Stimulated activated CD4-positive, alpha-beta T cell treated with anti-CD3 and anti-CD28 coated beads, Interleukin-1b, Interleukin-23, amount 100 ng/mL, for 4 hours (primary cell): ENCODE data around the gene ZNF195.
"Not testable (repeated sequence)": the region's sequence is repeated elsewhere in the genome, so short reads cannot be mapped to it uniquely, and the experiment has no call there.

Experiments
- DNase-seq, 2 donors: peaks; one replicate each; pipeline ENCODE4 v3.0.0-alpha.2; 2020; ENCODE audit warnings: low read depth in 2 of 2

ZNF195 gene

GRCh38 chr11:3378426-3379423 is at the start of gene ZNF195:
Gene ZNF195, minus strand, starts transcription at chr11:3379146. Its CDS starts 106 bp downstream, at chr11:3379040.
- peak; percentile 94 to 98 for DNase-seq

GRCh38 chr11:3428076-3428475 is 49.1 kb upstream of the ZNF195 start:
- DNase-seq = not testable (repeated sequence)

DNA sequence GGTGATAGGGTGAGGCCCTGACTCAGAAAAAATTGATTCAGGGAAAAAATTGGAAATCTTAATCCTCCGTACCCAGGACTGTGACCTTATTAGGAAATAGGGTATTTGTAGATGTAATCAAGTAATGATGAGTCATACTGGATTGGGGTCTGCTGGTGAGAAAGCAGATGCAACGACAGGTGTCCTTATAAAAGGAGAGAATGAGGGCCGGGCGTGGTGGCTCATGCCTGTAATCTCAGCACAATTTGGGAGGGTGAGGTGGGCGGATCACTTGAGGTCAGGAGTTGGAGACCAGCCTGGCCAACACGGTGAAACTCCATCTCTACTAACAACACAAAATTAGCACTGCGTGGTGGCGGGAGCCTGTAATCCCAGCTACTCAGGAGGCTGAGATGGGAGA is 47.6 kb upstream of the ZNF195 start:
- not testable (repeated sequence) for DNase-seq

DNA sequence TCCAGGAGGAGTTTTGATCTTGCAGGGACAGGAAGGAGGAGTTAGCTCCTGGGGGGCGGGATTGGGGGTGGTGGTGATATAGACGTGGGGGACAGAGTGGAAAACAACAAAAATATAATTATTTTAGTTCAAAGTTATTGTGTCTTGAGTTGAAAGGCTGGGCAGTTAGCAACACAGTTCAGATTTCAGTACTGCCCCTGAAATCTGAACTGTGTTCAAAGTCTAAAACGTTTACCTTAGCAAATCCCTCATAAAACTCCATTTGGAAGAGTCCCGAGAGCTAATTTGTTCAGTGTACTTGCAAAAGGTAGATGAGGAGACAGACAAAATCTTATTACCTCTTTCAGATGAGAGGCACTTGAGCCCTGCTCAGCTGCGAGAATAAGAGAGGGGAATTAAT is 45.0 kb upstream of the ZNF195 start:
- DNase-seq = not testable (repeated sequence)

DNA sequence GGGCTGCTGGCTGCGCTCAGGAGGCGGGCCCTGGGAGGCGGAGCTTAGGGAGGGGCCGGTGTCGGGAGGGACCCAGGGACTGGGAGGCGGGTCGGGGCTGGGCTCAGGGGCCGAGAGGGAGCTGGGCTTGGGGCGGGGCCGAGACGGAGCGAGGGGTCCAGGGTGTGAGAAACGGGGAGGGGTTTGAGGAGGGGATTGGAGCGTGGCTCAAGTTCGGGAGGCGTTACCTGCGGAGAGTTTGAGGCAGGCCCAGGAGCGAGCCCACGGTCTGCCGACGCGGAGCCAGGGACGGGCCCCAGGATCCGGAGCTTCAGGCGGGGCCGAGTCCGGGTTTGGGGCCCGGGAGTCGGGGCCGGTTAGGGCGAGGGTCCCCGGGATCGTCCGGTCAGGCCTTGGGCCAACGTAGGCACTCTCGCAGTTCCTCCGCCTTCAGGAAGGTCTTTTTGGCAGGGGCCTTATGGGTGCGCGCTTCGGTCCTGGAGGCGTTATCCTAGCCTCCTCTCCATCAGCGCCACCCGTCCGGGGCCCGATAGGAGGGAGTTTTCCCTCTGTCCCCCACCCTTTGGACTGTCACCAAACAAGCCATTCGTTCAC is 44.3 kb upstream of the ZNF195 start:
- DNase-seq = not testable (repeated sequence)

DNA sequence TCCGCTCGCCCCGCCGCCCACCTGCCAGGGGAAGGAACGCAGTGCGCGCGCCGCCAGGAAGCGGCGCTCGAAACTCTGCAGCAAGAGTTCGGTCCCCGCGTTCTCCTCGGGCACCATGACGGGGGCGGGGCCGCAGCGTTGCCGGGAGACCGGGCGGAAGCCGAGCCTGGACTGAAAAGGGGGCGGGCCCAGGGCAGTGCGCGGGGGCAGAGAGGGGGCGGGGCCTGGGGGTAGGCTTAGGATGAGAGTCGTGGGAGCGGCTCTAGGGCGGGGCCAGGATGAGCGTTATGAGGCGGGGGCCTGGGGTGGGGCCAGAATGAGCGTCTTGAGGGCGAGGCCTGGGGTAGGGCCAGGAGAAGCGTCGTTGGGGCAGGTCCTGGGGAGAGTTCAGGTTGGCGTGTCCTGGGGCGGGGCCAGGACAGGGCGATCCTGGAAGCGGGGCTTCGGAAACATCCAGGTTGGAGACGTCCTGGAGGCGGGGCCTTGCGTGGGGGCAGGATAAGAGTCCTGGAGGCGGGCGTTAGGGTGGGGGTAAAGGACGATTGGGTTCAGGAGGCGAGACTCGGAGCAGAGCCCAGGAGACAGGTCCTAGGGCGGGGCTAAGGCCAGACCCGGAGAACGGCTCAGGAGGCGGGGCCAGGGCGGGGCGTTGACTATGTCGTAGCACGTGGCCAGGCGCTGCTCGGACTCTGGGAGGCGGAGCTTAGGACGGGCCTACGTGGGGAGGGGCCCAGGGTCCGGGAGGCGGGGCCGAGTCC is 43.6 kb upstream of the ZNF195 start:
- peak; percentile 96 to 98 for DNase-seq

DNA sequence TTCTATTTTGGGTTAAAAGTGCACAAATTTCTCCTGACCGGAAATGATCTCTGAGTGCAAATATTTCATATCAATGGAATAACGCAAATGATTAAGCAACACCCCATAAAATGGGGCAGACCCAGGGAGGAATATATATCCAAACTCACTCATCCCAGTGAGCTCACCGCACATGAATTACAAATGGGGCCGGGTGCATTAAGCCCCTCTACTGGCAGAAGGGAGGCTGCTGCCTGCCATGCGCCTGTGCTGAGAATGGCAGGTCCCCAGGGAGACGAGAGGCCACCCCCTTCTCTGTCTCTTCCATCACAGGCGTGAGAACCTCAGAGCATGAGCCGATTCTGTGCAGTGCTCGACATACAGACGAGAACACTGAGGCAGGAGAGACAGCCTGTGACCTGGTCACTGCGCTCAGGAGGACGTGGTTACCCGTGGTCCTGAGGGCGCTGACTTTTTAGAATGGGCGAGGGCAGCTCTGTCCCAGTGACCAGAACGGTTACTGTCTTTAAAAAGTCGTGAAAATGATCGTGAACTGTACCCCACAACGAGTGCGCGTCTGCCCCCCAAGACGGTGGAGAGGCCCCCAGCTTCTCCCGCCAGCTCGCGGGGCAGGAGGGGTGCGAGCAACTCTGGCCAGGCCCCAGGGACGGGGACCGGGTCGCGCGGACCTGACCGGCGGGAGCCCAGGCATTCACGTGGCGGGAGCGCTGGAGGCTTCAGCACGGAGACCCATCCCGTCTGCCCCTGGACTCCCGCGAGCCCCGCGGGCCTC is 42.8 kb upstream of the ZNF195 start:
- peak in 1 of 2 donors; percentile 15 for DNase-seq

- DNase-seq = not testable (repeated sequence)
Observed at GRCh38 chr11:3420281-3421042, 41.5 kb upstream of the ZNF195 start.

DNA sequence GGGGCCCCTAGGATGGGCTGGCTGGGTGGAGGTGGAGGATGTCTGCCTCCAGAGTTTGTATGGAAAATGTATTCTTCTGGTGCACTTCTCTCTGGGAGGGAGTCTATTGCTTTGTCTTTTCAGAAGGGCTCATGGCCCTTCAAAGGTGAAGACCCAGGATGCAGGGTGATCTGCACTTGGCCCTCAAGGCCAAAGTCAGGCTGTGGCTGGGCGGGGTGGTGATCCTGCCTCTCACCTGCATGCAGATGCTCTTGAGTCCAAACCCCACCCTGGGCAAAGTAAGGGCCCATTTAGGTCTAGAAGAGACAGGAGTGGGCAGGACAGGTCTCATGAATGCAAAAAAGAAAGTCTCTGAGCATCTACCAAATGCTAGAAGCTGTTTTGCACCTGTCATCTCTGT is 40.5 kb upstream of the ZNF195 start:
- not testable (repeated sequence) for DNase-seq

GRCh38 chr11:3417047-3417446 is 38.1 kb upstream of the ZNF195 start:
- DNase-seq = peak; percentile 41 to 51

DNA sequence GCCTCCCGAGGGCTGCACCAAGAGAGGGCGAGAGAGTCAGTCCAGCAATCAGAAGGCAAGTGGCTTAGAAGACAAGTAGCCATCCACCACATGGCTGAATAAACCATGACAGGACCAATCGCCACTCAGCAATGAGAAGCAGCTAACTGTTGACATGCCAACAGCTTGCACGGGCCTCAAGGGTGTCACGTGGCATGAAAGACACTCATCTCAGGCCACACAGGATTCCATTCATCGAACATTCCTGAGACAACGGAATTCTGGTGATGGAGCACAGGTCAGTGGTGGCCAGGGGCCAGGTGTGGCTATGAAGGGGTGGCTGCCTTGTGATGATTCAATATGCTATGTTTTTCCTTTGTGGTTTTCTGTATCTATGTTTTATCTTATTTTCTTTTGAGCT is 36.4 kb upstream of the ZNF195 start:
- DNase-seq = not testable (repeated sequence)

DNA sequence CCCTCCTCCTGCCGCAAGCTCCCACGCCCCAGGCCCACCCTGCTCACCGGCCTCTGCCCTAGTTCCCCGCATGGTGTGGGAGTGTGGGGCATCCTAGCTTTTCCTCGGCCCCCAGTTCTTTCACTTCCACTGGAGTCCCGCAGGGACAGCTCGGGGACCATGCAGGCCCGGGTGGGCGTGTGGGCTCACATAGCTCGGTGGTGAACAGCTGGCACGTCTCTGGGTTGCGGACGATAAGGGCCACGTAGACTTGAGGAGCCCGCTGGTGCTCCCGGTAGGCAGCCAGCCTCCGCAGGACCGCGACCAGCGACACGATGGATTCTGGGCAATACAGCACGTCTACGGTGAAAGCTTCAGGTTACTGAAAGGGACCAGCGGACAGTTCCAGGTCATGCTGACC is 34.7 kb upstream of the ZNF195 start:
- DNase-seq = not testable (repeated sequence)

- DNase-seq = no peak
Observed at GRCh38 chr11:3412837-3413236, 33.9 kb upstream of the ZNF195 start.

DNA sequence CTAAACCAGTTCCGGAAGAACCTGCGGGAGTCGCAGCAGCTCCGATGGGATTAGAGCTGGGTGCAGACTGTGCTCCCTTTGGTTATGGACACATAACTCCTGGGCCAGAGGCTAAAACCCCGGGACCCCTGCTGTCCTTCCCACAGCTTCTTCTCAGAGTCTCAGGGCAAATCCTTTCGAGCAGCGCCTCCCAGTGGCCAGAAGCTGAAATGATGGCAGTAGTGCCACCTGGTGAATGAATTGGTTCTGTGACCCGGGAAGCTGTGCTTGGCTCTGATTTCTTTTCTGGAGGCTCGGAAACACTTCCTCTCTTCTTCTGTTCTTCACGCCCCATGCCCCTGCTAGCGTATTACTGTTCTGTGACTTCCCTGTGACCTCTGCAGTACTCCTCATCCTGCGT is 29.8 kb upstream of the ZNF195 start:
- DNase-seq = peak; percentile 61 to 70

DNA sequence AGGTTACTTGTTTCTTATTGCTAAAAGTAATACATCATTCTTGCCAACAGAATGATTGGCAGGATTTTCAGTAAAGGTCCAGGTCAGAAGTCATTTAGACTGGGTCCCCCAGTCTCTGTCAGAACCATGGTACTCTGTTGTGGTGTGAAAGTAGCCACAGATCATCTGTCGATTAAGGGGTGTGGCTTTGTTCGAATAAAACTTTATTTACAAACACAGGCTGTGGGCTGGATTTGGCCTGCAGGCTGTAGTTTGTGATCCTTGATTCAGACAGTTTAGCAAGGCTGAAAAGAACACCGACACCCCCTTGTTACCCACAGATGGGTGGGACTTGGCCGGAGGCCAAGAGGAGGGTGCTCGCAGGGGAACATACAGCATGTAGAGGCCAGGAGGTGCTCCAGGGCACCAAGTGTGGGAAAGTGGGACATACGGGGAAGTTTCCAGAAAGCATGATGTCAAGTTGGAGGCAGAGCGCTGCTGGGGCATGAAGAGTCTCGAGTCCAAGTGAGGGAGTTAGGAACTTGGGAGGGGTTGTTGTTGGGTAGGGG is 29.2 kb upstream of the ZNF195 start:
- DNase-seq = not testable (repeated sequence)

- DNase-seq = not testable (repeated sequence)
Observed at GRCh38 chr11:3406937-3407336, 28.0 kb upstream of the ZNF195 start.

DNA sequence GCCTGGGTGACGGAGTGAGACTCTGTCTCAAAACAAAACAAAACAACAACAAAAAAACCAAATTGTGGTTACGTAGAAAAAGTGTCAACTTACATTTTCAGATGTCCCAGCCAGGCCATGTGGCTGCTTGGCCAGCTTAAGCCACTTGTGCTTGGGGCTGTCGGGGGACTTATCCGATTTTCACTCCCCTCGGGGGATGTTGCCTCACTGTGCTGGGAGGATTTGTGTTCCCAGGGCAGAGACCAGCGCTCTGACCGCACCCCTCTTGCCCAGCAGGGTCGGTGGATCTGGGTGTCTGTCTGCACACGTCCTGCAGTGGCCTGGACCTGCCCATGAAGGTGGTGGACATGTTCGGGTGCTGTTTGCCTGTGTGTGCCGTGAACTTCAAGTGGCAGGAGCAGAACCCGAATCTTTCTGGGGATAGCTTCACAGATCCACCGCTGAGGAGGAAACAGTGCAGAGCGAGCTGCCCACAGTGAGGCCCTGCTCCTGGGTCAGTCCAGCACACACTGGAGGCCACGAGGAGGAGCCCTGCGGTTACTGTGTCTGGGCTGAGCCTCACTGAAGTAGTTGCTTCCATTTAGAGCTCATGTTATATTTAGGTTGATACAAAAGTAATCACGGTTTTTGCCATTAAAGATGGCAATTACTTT is 27.4 kb upstream of the ZNF195 start:
- not testable (repeated sequence) for DNase-seq

DNA sequence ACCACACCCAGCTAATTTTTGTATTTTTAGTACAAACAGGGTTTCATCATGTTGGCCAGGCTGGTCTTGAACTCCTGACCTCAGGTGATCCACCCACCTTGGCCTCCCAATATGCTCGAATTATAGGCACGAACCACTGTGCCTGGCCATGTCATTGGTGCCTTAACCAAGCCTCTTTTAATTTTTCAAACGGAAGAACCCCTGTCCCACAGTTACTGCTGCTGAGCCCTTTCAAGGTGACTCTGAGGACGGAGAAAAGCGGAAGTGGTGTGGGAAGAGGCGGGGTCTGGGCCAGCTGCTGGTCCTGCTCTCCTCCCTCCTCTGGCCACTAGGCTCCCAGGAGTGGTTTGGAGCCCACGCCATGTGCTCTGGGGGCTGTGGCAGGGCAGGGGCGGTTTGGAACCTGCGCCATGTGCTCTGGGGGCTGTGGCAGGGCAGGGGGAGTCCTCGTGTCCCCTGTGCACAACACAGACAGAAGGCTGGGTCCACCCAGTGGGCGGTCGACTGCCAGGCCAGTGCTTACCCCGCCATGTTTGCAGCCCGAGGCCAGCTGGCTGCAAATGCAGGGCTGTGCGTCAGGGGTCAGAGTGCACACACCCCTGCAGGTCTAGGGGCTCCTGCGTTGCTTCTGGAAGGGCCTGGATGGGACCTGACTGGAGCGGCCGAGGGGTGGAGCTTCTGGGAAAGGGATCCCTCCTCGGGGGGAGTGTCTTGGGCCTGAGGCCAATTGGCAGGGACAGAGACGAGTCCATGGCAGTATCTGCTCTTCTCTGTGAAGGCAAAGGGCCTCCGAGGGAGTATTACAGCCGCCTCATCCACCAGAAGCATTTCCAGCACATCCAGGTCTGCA is 25.4 kb upstream of the ZNF195 start:
- DNase-seq = not testable (repeated sequence)

DNA sequence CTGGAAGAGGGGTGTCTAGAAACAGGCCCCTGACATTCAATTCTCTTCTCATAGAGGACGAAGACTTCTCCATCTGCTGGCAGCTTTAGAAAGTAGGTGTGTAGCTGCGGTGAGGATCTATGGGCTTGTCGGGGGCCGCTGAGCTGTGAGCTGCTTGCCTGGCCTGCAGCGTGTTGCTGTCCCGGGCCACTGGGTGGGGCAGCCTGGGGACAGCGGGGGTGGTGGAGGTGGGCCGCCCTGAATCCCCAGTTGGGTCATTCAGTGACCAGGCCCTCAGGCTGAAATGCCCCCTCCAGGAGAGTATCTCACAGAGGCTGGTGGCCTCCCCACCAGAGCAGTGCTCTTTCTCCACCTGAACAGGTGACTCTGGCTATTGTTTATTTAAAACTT is 23.9 kb upstream of the ZNF195 start:
- DNase-seq = not testable (repeated sequence)
